Endothelial cell of umbilical vein (primary cell): Measurements from ENCODE around the gene R3HDM1.

Source experiments
- CTCF ChIP-seq, 2 donors: IDR thresholded peaks; 1 replicate in 1 of 2; 2 replicates in 1 of 2; pipeline ENCODE4 v1.5.1; 2011; ENCODE audit warnings: low read length in 2 of 2, mild to moderate bottlenecking in 2 of 2, moderate library complexity in 2 of 2, control low read depth in 1 of 2, inconsistent platforms in 1 of 2, low read depth in 1 of 2; ENCODE audit not compliant: insufficient read depth in 1 of 2; ENCODE audit errors: extremely low read depth in 1 of 2
- POLR2A ChIP-seq: IDR thresholded peaks from 2 replicates; pipeline ENCODE4 v1.6.1; 2012; ENCODE audit warnings: low read depth, mild to moderate bottlenecking, control low read depth, low read length

GRCh38 chr2:135528006-135528405, 3.3 kb upstream of the R3HDM1 start:
- no peak for TF ChIP-seq CTCF (IDR thresholded peaks at IDR 0.05; ENCODE audit: extremely low read depth in 1 of 2, insufficient read depth in 1 of 2, low read depth in 1 of 2, low read length in 2 of 2)
- no peak for TF ChIP-seq POLR2A
